ENCODE measurements around the gene CHRNA3. TPM values are rescaled to one million over a fixed set of nuclear protein-coding genes. Genes with fewer than 3 reads are reported as not detected.
"Not testable (repeated sequence)": the region's sequence is repeated elsewhere in the genome, so short reads cannot be mapped to it uniquely, and the experiment has no call there.

Gene CHRNA3
- total RNA-seq, 3 donors from 2014 or later: not detected

GRCh38 chr15:78617516-78617915 lies 3.3 kb downstream of the CHRNA3 start:
- no peak overlapping the region for H3K4me3 Mint-ChIP-seq
- peaks cover 34% of the 10 kb centered on the region for H3K27me3 Mint-ChIP-seq (ENCODE audit: low read depth)
- H3K9me3 Mint-ChIP-seq: no peaks in the 10 kb centered on the region
- H3K4me1 Mint-ChIP-seq (ENCODE audit: low read depth): peaks cover 10% of the 10 kb centered on the region
- no peaks in the 10 kb centered on the region for H3K36me3 Mint-ChIP-seq (ENCODE audit: insufficient read depth)
- ATAC-seq (no peak), DNase-seq (no peak)

DNA sequence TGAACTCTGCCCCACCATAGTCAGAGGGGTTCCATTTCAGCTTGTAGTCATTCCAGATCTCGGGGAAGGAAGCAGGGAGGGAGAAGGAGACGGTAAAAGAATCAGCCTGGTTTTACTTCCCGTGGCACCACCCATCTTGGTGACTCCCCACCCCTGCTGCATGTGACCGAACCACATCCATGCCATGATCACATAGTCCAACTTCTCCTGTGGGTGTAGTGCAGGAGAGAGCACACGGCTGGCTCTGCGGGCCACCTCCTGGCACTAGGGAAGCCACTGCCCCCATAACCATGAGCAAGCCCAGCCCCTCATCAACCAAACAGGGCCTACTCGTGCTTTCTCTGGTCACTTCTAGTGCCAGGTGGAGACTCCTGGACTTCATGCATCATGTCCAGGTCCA lies 3.7 kb downstream of the CHRNA3 start:
- H3K36me3 Mint-ChIP-seq (ENCODE audit: insufficient read depth): no peaks in the 10 kb centered on the region
- ATAC-seq (no peak), DNase-seq (no peak)
- no peaks in the 10 kb centered on the region for H3K9me3 Mint-ChIP-seq
- H3K4me3 Mint-ChIP-seq: no peak overlapping the region
- peaks cover 10% of the 10 kb centered on the region for H3K4me1 Mint-ChIP-seq (ENCODE audit: low read depth)
- H3K27me3 Mint-ChIP-seq (ENCODE audit: low read depth): peaks cover 32% of the 10 kb centered on the region

- H3K36me3 Mint-ChIP-seq (ENCODE audit: insufficient read depth): no peaks in the 10 kb centered on the region
- no peak overlapping the region for H3K4me3 Mint-ChIP-seq
- H3K27me3 Mint-ChIP-seq (ENCODE audit: low read depth): peaks cover 26% of the 10 kb centered on the region
- peaks cover 8% of the 10 kb centered on the region for H3K4me1 Mint-ChIP-seq (ENCODE audit: low read depth)
- H3K9me3 Mint-ChIP-seq: no peaks in the 10 kb centered on the region
- no peak for ATAC-seq
- DNase-seq: no peak
Observed at GRCh38 chr15:78616506-78616905, 4.3 kb downstream of the CHRNA3 start.

GRCh38 chr15:78615151-78615589 lies 5.6 kb downstream of the CHRNA3 start:
- no peak overlapping the region for H3K4me3 Mint-ChIP-seq
- no peak for ATAC-seq
- no peak for DNase-seq
- no peaks in the 10 kb centered on the region for H3K9me3 Mint-ChIP-seq
- H3K27me3 Mint-ChIP-seq (ENCODE audit: low read depth): peaks cover 23% of the 10 kb centered on the region
- peaks cover 7% of the 10 kb centered on the region for H3K4me1 Mint-ChIP-seq (ENCODE audit: low read depth)
- no peaks in the 10 kb centered on the region for H3K36me3 Mint-ChIP-seq (ENCODE audit: insufficient read depth)

DNA sequence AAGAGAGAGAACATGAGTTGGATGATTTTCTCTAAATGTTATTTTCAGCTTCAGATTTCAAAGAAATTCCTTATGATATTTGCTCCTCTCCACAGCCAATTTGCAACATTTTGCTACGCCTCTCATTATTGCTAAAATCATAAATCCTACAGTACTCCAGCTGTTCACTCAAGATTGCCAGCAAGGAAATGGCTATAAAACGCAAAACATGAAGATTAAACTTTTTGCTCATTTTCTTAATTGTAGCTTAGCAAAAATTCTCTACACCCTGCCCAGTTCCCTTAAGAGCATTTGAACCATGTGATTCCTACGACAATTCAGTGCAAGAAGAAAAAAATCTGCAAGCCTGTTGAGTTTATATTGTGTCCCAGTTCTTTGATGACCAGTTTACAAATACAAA lies 6.8 kb downstream of the CHRNA3 start:
- no peak for ATAC-seq
- Mint-ChIP-seq H3K36me3 (ENCODE audit: insufficient read depth) (no peaks in the 10 kb centered on the region), H3K9me3 (no peaks in the 10 kb centered on the region), H3K27me3 (ENCODE audit: low read depth) (peaks cover 14% of the 10 kb centered on the region), H3K4me3 (no peak overlapping the region), H3K4me1 (ENCODE audit: low read depth) (peaks cover 4% of the 10 kb centered on the region)
- no peak for DNase-seq

GRCh38 chr15:78609551-78609950 lies 11.2 kb downstream of the CHRNA3 start:
- H3K27me3 Mint-ChIP-seq (ENCODE audit: low read depth): peaks cover 20% of the 10 kb centered on the region
- not testable (repeated sequence) for DNase-seq; H3K36me3 Mint-ChIP-seq (ENCODE audit: insufficient read depth); H3K4me1 Mint-ChIP-seq (ENCODE audit: low read depth); ATAC-seq; H3K9me3 Mint-ChIP-seq; H3K4me3 Mint-ChIP-seq

- Mint-ChIP-seq H3K9me3 (no peaks in the 10 kb centered on the region), H3K27me3 (ENCODE audit: low read depth) (peaks cover 42% of the 10 kb centered on the region), H3K36me3 (ENCODE audit: insufficient read depth) (no peaks in the 10 kb centered on the region), H3K4me1 (ENCODE audit: low read depth) (no peaks in the 10 kb centered on the region), H3K4me3 (no peak overlapping the region)
- DNase-seq (no peak), ATAC-seq (no peak)
Observed at GRCh38 chr15:78605680-78606079, 15.1 kb downstream of the CHRNA3 start.

DNA sequence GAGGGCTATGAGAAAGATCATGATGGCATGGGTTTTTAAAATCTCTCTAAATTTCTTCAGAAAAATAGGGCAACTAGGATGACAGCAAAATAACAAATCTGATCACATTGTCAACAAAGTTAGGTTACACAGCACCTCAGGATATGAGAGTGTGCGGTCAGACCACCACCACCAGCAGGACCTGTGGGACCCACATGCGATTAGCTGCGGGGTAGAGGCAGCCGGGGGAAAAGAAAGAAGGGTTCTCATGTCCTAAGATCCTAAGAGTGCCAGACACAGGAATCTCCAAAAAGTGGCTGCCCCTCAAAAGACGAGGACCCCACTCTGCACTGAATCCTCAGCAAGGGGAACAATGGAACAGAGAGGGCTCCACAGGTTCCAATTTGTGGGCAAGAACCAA lies 15.6 kb downstream of the CHRNA3 start:
- Mint-ChIP-seq H3K27me3 (ENCODE audit: low read depth) (peaks cover 41% of the 10 kb centered on the region), H3K4me1 (ENCODE audit: low read depth) (no peaks in the 10 kb centered on the region), H3K4me3 (no peak overlapping the region)

DNA sequence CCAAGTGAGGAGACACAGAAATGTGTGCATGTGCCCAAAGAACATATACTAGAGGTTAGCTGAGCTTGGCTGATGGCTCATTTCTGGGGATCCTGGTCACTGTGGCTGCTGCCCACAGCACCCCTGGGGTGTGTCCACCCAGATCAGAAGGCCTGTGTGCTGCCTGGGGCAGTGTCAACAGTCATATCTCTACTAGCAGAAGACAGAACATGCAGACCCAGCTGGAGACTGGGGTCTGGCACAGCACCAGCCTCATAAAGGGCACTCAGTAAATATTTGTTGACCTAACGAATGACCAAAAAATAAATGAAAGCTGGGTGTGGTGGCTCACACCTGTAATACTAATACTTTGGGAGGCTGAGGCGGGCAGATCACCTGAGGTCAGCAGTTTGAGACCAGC lies 16.4 kb downstream of the CHRNA3 start:
- no peaks in the 10 kb centered on the region for H3K36me3 Mint-ChIP-seq (ENCODE audit: insufficient read depth)
- H3K9me3 Mint-ChIP-seq: no peaks in the 10 kb centered on the region
- DNase-seq: no peak
- H3K4me3 Mint-ChIP-seq: no peak overlapping the region
- no peaks in the 10 kb centered on the region for H3K4me1 Mint-ChIP-seq (ENCODE audit: low read depth)
- no peak for ATAC-seq
- peaks cover 39% of the 10 kb centered on the region for H3K27me3 Mint-ChIP-seq (ENCODE audit: low read depth)

More for the DNA sequence above, 15.6 kb downstream of the CHRNA3 start:
- ATAC-seq (no peak), DNase-seq (no peak)
- no peaks in the 10 kb centered on the region for H3K9me3 Mint-ChIP-seq
- no peaks in the 10 kb centered on the region for H3K36me3 Mint-ChIP-seq (ENCODE audit: insufficient read depth)

- Mint-ChIP-seq H3K4me3 (no peak overlapping the region), H3K4me1 (ENCODE audit: low read depth) (no peaks in the 10 kb centered on the region), H3K36me3 (ENCODE audit: insufficient read depth) (no peaks in the 10 kb centered on the region)
Observed at GRCh38 chr15:78603467-78603866, 17.3 kb downstream of the CHRNA3 start.

GRCh38 chr15:78599189-78599588 lies 21.6 kb downstream of the CHRNA3 start:
- Mint-ChIP-seq H3K9me3 (no peaks in the 10 kb centered on the region), H3K27me3 (ENCODE audit: low read depth) (peaks cover 18% of the 10 kb centered on the region), H3K4me3 (no peak overlapping the region), H3K4me1 (ENCODE audit: low read depth) (no peaks in the 10 kb centered on the region), H3K36me3 (ENCODE audit: insufficient read depth) (no peaks in the 10 kb centered on the region)
- no peak for ATAC-seq
- no peak for DNase-seq

More at GRCh38 chr15:78603467-78603866, 17.3 kb downstream of the CHRNA3 start:
- ATAC-seq: no peak
- Mint-ChIP-seq H3K27me3 (ENCODE audit: low read depth) (peaks cover 36% of the 10 kb centered on the region), H3K9me3 (no peaks in the 10 kb centered on the region)
- DNase-seq: no peak

DNA sequence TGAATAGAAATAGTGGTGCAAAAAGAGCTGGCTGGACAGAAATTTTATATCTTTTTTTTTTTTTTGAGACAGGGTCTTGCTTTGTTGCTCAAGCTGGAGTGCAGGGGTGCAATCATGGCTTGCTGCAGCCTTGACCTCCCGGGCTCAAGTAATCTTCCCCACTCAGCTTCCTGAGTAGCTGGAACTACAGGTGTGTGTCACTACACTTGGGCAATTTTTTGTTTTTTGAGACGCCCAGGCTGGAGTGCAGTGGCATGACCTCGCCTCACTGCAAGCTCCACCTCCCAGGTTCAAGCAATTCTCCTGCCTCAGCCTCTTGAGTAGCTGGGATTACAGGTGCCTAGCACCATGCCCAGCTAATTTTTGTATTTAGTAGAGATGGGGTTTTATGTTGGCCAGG lies 22.4 kb downstream of the CHRNA3 start:
- H3K4me3 Mint-ChIP-seq: no peak overlapping the region

DNA sequence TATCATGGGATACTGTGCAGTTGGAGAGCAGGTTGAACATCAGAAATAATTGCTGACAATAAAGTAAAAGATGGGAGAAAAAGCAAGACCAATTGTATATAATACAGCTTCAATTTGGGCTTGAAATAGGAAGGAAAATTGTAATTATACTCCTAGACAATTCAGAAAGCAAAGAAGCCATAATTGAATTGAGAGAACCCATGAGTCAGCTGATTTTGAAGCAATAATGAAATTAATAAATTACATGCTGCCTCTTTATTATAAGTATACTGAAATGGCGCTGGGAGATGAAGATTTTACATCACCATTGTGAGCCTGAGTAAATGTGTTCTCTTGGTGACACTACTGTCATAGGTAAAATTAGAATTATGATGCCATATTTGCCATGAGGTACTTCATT lies 23.2 kb downstream of the CHRNA3 start:
- no peaks in the 10 kb centered on the region for H3K36me3 Mint-ChIP-seq (ENCODE audit: insufficient read depth)
- H3K27me3 Mint-ChIP-seq (ENCODE audit: low read depth): peaks cover 4% of the 10 kb centered on the region
- no peak overlapping the region for H3K4me3 Mint-ChIP-seq
- DNase-seq (no peak), ATAC-seq (no peak)
- no peaks in the 10 kb centered on the region for H3K4me1 Mint-ChIP-seq (ENCODE audit: low read depth)
- no peaks in the 10 kb centered on the region for H3K9me3 Mint-ChIP-seq

More for the DNA sequence above, 22.4 kb downstream of the CHRNA3 start:
- H3K27me3 Mint-ChIP-seq (ENCODE audit: low read depth): peaks cover 10% of the 10 kb centered on the region
- no peaks in the 10 kb centered on the region for H3K36me3 Mint-ChIP-seq (ENCODE audit: insufficient read depth)
- no peak for DNase-seq
- no peak for ATAC-seq
- H3K9me3 Mint-ChIP-seq: no peaks in the 10 kb centered on the region
- H3K4me1 Mint-ChIP-seq (ENCODE audit: low read depth): no peaks in the 10 kb centered on the region

DNA sequence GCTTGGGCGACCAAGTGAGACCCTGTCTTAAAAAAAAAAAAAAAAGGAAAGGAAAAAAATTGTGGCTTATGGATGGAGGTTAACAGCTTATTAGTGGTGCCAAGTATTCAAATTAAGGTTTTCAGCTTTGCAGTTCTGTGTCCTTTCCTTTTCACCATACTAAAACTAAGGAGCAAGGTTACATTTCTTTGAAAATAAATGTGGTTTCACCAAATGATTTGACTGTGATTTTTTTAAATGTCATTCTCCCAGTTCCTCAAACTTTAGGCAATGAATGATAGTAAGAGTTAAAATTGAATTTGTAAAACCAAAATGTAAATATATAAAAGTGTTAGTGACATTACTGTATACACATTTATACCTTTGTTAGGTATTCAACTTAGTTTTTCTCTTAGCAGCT lies 45.9 kb downstream of the CHRNA3 start:
- H3K4me3 Mint-ChIP-seq: no peak overlapping the region
- H3K27me3 Mint-ChIP-seq (ENCODE audit: low read depth): no peaks in the 10 kb centered on the region
- H3K9me3 Mint-ChIP-seq: no peaks in the 10 kb centered on the region
- no peaks in the 10 kb centered on the region for H3K36me3 Mint-ChIP-seq (ENCODE audit: insufficient read depth)
- DNase-seq (no peak), ATAC-seq (no peak)
- no peaks in the 10 kb centered on the region for H3K4me1 Mint-ChIP-seq (ENCODE audit: low read depth)

DNA sequence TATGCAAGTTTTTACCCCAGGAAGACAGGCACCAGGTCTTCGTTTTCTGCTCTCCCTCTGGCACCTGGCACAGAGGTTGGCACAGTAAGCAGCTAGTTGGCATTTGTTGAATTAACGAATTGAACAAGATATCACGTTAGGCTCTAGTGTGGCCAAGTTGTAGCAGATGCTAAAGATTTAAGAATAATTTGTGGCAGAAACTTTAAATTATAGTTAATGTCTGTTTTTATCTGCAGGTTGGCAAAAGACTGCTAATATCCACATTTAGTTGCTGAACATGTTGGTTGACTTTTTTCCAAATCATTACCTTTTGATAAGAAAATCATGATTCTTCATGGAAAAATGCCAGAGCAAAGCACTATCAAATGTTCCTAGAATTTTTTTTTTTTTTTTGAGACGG lies 47.4 kb downstream of the CHRNA3 start:
- Mint-ChIP-seq H3K9me3 (no peaks in the 10 kb centered on the region), H3K27me3 (ENCODE audit: low read depth) (no peaks in the 10 kb centered on the region), H3K4me3 (no peak overlapping the region), H3K36me3 (ENCODE audit: insufficient read depth) (no peaks in the 10 kb centered on the region), H3K4me1 (ENCODE audit: low read depth) (no peaks in the 10 kb centered on the region)
- no peak for DNase-seq
- ATAC-seq: no peak

DNA sequence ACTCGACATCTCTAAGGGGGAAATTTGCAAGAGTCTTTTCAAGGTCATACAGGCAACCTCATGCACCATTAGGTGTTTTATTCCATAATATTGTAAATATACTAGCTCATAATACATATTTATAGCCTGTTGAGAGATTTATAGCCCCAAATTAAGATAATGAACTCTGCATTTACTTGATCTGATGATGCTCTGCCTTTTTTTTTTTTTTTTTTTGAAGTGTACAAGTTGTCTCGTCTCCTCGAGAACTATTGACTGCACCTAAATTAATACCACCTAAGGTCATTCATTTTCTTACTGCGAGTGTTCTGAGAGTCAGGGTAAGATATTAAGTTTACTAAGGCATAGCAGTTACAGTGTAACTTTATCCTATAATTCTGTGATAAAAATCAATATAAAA lies 49.4 kb downstream of the CHRNA3 start:
- H3K4me1 Mint-ChIP-seq (ENCODE audit: low read depth): peaks cover 2% of the 10 kb centered on the region
- ATAC-seq: no peak
- no peak for DNase-seq
- peaks cover 9% of the 10 kb centered on the region for H3K27me3 Mint-ChIP-seq (ENCODE audit: low read depth)
- no peaks in the 10 kb centered on the region for H3K36me3 Mint-ChIP-seq (ENCODE audit: insufficient read depth)
- H3K4me3 Mint-ChIP-seq: no peak overlapping the region
- no peaks in the 10 kb centered on the region for H3K9me3 Mint-ChIP-seq
